HL-60 (cell line): ENCODE data around the gene KCTD16.

Experiments
- DNase-seq, 2 experiments: peaks; one replicate each; pipeline ENCODE4 v3.0.0-alpha.2; 2010 to 2020; ENCODE audit warnings: low read depth in 1 of 2, low spot score in 1 of 2
- H3K27ac ChIP-seq: fragments of 250-450 bp; sonication (Bioruptor Pico); replicated peaks from 2 replicates; pipeline ENCODE4 v1.5.1; 2020; ENCODE audit warnings: mild to moderate bottlenecking, moderate library complexity
- H3K27me3 ChIP-seq: fragments of 250-450 bp; sonication (Bioruptor Pico); 2 replicates; pipeline ENCODE4 v1.5.1; 2021; ENCODE audit warnings: mild to moderate bottlenecking, moderate library complexity; ENCODE audit not compliant: insufficient read depth, poor library complexity, severe bottlenecking
- H3K4me3 ChIP-seq: replicated peaks from 2 replicates; pipeline ENCODE4 v1.5.1; 2011; ENCODE audit warnings: mild to moderate bottlenecking, control low read depth, low read length; ENCODE audit not compliant: insufficient read depth
- GABPA ChIP-seq: IDR thresholded peaks from 2 replicates; pipeline ENCODE4 v1.6.1; 2012; ENCODE audit warnings: low read depth
- REST ChIP-seq: IDR thresholded peaks from 2 replicates; pipeline ENCODE4 v1.6.1; 2012; ENCODE audit warnings: low read depth; ENCODE audit not compliant: insufficient replicate concordance
- SPI1 ChIP-seq: IDR thresholded peaks from 2 replicates; pipeline ENCODE4 v1.6.1; 2012; ENCODE audit warnings: low read depth, mild to moderate bottlenecking, borderline replicate concordance
- TF ChIP-seq, protein P1 (sequence below): IDR thresholded peaks from one replicate; pipeline ENCODE4 v1.5.1; 2011; ENCODE audit warnings: low read length, control low read depth, inconsistent platforms; ENCODE audit not compliant: insufficient read depth

Gene KCTD16

GRCh38 chr5:144531188-144531587 lies 360.5 kb downstream of the KCTD16 start:
- no peak for TF ChIP-seq SPI1
- TF ChIP-seq, protein P1, sequence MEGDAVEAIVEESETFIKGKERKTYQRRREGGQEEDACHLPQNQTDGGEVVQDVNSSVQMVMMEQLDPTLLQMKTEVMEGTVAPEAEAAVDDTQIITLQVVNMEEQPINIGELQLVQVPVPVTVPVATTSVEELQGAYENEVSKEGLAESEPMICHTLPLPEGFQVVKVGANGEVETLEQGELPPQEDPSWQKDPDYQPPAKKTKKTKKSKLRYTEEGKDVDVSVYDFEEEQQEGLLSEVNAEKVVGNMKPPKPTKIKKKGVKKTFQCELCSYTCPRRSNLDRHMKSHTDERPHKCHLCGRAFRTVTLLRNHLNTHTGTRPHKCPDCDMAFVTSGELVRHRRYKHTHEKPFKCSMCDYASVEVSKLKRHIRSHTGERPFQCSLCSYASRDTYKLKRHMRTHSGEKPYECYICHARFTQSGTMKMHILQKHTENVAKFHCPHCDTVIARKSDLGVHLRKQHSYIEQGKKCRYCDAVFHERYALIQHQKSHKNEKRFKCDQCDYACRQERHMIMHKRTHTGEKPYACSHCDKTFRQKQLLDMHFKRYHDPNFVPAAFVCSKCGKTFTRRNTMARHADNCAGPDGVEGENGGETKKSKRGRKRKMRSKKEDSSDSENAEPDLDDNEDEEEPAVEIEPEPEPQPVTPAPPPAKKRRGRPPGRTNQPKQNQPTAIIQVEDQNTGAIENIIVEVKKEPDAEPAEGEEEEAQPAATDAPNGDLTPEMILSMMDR: no peak
- no peak for TF ChIP-seq GABPA
- no peak for TF ChIP-seq REST
- Histone ChIP-seq H3K27ac (no peak overlapping the region), H3K27me3 (no peaks in the 10 kb centered on the region), H3K4me3 (no peak overlapping the region)
- DNase-seq: no peak
